BLaER1 treated with 17β-estradiol and CSF1 and Interleukin-3, amounts not matched to agents 10 nM and 100 nM (cell line): ENCODE data around the gene SLC2A6.

Experiments used
- H3K27ac ChIP-seq, 11 experiments: shearing (Covaris generic); formaldehyde crosslinking; 2 replicates each; pipeline ENCODE4 v1.8.1; 2022
- H3K27me3 ChIP-seq, 11 experiments: shearing (Covaris generic); formaldehyde crosslinking; 2 replicates each; pipeline ENCODE4 v1.8.1; 2022
- H3K36me3 ChIP-seq, 11 experiments: shearing (Covaris generic); formaldehyde crosslinking; 2 replicates each; pipeline ENCODE4 v1.8.1; 2022
- H3K4me1 ChIP-seq, 10 experiments: shearing (Covaris generic); formaldehyde crosslinking; 2 replicates each; pipeline ENCODE4 v1.8.1; 2022
- H3K4me2 ChIP-seq, 11 experiments: shearing (Covaris generic); formaldehyde crosslinking; 2 replicates each; pipeline ENCODE4 v1.8.1; 2022
- H3K4me3 ChIP-seq, 10 experiments: shearing (Covaris generic); formaldehyde crosslinking; 2 replicates each; pipeline ENCODE4 v1.8.1; 2022
- H3K9ac ChIP-seq, 11 experiments: shearing (Covaris generic); formaldehyde crosslinking; 2 replicates each; pipeline ENCODE4 v1.8.1; 2022
- H3K9me3 ChIP-seq, 11 experiments: shearing (Covaris generic); formaldehyde crosslinking; replicated peaks in 1 of 11; 2 replicates each; pipeline ENCODE4 v1.8.1; 2022
- H4K20me1 ChIP-seq, 11 experiments: shearing (Covaris generic); formaldehyde crosslinking; 2 replicates each; pipeline ENCODE4 v1.8.1; 2022
- Cebpa-rat ChIP-seq, 11 experiments: shearing (Covaris generic); IDR thresholded peaks; 2 replicates each; pipeline ENCODE4 v1.8.1; 2022

The SLC2A6 gene

DNA sequence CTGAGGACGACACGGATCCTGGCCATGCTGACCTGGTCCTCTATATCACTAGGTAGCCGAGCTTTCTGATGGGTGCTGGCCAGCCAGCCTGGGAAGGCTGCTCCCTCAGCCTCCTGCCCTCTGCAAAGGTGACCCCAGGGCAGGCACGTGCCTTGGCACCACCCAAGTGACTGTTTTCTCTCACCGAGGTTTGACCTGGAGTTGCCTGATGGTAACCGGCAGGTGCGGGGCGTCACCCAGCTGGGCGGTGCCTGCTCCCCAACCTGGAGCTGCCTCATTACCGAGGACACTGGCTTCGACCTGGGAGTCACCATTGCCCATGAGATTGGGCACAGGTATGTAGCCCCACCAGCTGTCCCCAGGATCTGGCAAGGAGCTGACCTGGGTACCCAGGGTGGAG lies 52.9 kb downstream of the SLC2A6 start:
- H3K27me3 ChIP-seq = peaks cover 38 to 58% (median 51%) of the 10 kb centered on the region in 11 experiments
- no peak for TF ChIP-seq Cebpa-rat (IDR thresholded peaks at IDR 0.05)
- H3K4me1 ChIP-seq = peaks cover 0 to 19% (median 10%) of the 10 kb centered on the region in 10 experiments; a peak in 17 of 20 replicates
- H3K9ac ChIP-seq = no peak overlapping the region
- H3K36me3 ChIP-seq = no peaks in the 10 kb centered on the region
- H3K27ac ChIP-seq = no peak overlapping the region
- no peak overlapping the region for H3K4me2 ChIP-seq
- no peak overlapping the region for H3K4me3 ChIP-seq
- peaks cover 6 to 12% (median 10%) of the 10 kb centered on the region in 11 experiments; a peak in 17 of 22 replicates for H3K9me3 ChIP-seq
- H4K20me1 ChIP-seq = no peaks in the 10 kb centered on the region

DNA sequence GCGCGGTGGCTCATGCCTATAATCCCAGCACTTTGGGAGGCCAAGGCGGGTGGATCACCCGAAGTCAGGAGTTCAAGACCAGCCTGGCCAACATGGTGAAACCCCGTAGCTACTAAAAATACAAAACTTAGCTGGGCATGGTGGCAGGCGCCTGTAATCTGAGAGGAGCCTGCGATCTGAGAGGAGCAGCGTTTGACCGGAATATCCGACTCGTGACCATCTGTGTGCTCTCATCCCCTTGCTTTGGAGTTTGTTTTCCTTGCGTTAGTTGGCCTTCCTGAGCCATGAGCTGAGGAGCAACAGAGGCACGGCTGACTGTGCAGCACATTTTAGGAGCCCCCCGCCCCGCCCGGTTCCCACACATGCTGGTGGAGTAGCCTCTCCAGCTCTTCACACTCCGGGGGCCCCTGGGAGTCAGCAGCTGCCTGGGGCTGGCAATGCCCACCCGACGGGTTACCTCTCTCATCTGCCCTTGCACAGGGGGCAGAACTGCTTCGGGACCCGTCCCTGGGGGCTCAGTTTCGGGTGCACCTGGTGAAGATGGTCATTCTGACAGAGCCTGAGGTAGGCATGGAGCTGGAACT lies 53.8 kb downstream of the SLC2A6 start:
- no peak for TF ChIP-seq Cebpa-rat (IDR thresholded peaks at IDR 0.05)
- peaks cover 6 to 12% (median 10%) of the 10 kb centered on the region in 11 experiments; a peak in 17 of 22 replicates for H3K9me3 ChIP-seq
- H3K27ac ChIP-seq = no peak overlapping the region
- no peak overlapping the region for H3K4me2 ChIP-seq
- H3K9ac ChIP-seq = no peak overlapping the region
- peaks cover 7 to 22% (median 12%) of the 10 kb centered on the region in 10 experiments for H3K4me1 ChIP-seq
- H3K36me3 ChIP-seq = no peaks in the 10 kb centered on the region
- H4K20me1 ChIP-seq = no peaks in the 10 kb centered on the region
- H3K27me3 ChIP-seq = peaks cover 35 to 50% (median 47%) of the 10 kb centered on the region in 11 experiments
- no peak overlapping the region for H3K4me3 ChIP-seq

DNA sequence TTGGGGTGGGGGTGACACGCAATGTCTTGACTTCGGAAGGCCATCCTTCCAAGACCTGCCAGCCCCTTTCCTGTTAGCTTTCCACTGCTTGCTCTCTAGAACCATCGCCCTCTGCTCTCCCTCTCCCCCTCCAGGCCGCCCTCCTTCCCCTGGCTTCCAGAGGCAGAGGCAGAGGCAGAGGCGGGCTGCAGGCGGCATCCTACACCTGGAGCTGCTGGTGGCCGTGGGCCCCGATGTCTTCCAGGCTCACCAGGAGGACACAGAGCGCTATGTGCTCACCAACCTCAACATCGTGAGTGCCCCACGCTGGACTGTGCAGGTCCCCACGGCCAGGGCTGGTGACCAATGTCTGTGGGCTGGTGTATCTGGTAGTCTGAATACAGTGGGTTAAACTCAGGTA lies 54.7 kb downstream of the SLC2A6 start:
- H3K27ac ChIP-seq = no peak overlapping the region
- peaks cover 3 to 24% (median 18%) of the 10 kb centered on the region in 10 experiments for H3K4me1 ChIP-seq
- H3K9me3 ChIP-seq = peaks cover 6 to 12% (median 10%) of the 10 kb centered on the region in 11 experiments; a peak in 17 of 22 replicates
- H3K4me3 ChIP-seq = no peak overlapping the region
- no peaks in the 10 kb centered on the region for H4K20me1 ChIP-seq
- H3K4me2 ChIP-seq = no peak overlapping the region
- H3K9ac ChIP-seq = no peak overlapping the region
- no peak for TF ChIP-seq Cebpa-rat (IDR thresholded peaks at IDR 0.05)
- peaks cover 26 to 41% (median 37%) of the 10 kb centered on the region in 11 experiments for H3K27me3 ChIP-seq
- no peaks in the 10 kb centered on the region for H3K36me3 ChIP-seq

DNA sequence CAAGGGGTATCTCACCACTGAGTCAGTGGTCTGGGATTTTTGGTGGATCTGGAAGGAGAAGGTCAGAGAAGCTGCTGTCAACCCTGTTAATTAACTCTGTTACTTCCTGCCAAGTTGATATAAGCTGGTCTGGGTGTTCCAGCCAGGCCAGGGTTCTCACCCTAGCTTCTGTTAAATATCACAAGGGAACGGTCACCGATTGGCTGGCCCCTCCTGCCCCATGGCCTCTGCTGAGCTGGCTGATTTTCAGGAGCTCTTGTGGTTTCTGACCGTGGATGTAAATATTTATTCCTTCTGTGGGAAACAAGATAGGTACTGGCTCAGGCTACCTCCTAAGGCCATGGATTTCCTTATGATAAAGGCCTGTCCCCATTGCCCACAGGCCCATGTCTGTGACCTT lies 55.7 kb downstream of the SLC2A6 start:
- Histone ChIP-seq H3K4me1 (peaks cover 13 to 34% (median 28%) of the 10 kb centered on the region in 10 experiments), H4K20me1 (no peaks in the 10 kb centered on the region), H3K4me3 (no peak overlapping the region), H3K9me3 (peaks cover 6 to 12% (median 10%) of the 10 kb centered on the region in 11 experiments; a peak in 17 of 22 replicates), H3K27ac (no peak overlapping the region), H3K36me3 (no peaks in the 10 kb centered on the region), H3K27me3 (peaks cover 17 to 31% (median 28%) of the 10 kb centered on the region in 11 experiments), H3K4me2 (no peak overlapping the region), H3K9ac (peak overlapping the region in 2 of 11 experiments; percentile 11 to 48; a peak in 4 of 22 replicates)
- no peak for TF ChIP-seq Cebpa-rat (IDR thresholded peaks at IDR 0.05)

DNA sequence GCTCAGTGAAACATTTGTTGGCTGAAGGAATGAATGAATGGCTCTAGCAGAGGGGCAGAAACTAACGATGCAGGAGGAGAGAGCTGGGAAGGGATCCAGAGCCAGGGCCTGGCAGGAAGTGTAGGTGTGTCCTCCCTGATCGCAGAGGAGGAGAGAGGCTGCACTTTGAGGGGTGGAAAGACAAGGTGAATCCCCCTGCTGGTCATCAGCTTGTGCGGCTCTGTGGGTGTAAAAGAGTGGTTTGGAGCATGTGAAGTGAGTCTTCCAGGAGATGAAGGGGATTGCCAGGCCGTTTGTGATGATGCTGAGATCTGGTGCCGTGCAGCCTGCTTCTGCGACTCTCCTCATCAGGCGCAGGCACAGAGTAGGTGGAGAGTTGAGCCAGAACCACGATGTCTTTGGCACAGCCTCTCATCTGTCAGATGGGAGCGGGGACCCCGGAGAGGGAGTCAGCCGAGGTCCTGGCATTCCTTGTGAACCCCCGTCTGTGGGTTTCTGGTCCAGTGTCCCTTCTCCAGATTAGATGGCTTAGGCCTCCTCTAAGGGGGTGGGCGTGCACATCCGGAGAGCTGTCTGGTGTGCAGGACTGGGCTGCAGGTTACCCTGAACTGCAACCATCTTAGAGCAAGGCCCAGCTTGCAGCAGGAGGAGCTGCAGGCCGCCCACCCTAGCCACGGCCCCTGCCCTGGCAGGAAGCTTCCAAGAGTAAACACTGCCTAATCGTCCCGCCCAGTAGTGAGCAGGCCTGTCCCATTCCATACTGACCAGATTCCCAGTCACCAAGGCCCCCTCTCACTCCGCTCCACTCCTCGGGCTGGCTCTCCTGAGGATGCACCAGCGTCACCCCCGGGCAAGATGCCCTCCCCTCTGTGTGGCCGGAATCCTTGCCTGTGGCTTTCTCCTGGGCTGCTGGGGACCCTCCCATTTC lies 57.0 kb downstream of the SLC2A6 start, which contains the start of gene ADAMTS13:
Gene ADAMTS13 (plus strand): TSS at position 753 of the 928 bp plus-strand sequence. CDS start 77 bp downstream, at position 830.
- Histone ChIP-seq H3K27ac (peak within 1 kb of the TSS in 1 of 11 experiments; percentile 5; a peak in 1 of 22 replicates), H3K9ac (peak within 1 kb of the TSS in 3 of 11 experiments; percentile 1 to 48 (median 11); a peak in 5 of 22 replicates), H4K20me1 (peaks cover 0 to 5% (median 0%) of the 10 kb centered on the region in 11 experiments; a peak in 5 of 22 replicates)

More for the DNA sequence above, 57.0 kb downstream of the SLC2A6 start, which contains the start of gene ADAMTS13:
- H3K9me3 ChIP-seq = no peaks in the 10 kb centered on the region
- H3K4me2 ChIP-seq = peak within 1 kb of the TSS in 2 of 11 experiments; percentile 19 to 98; a peak in 1 of 22 replicates
- no peaks in the 10 kb centered on the region for H3K36me3 ChIP-seq
- peaks cover 15 to 37% (median 32%) of the 10 kb centered on the region in 10 experiments for H3K4me1 ChIP-seq
- no peak for TF ChIP-seq Cebpa-rat (IDR thresholded peaks at IDR 0.05)
- peaks cover 3 to 18% (median 14%) of the 10 kb centered on the region in 11 experiments; a peak in 21 of 22 replicates for H3K27me3 ChIP-seq
- no peak within 1 kb of the TSS for H3K4me3 ChIP-seq
